GM19467 (cell line): ENCODE measurements around the gene SH2D2A.

Experiments used
- ATAC-seq: cut with Tn5 transposase; IDR thresholded peaks from one replicate; pipeline ENCODE4 v1.9.1; 2021; ENCODE audit warnings: mild to moderate bottlenecking, moderate library complexity; ENCODE audit not compliant: unreplicated experiment

Gene SH2D2A

GRCh38 chr1:156848461-156849150 lies 32.0 kb upstream of the SH2D2A start:
- no peak for ATAC-seq

GRCh38 chr1:156847591-156848460 lies 31.2 kb upstream of the SH2D2A start:
- ATAC-seq: no peak

- ATAC-seq: no peak
Observed at GRCh38 chr1:156846643-156847042, 30.0 kb upstream of the SH2D2A start.

- no peak for ATAC-seq
Observed at GRCh38 chr1:156845953-156846545, 29.4 kb upstream of the SH2D2A start.

- ATAC-seq: no peak
Observed at GRCh38 chr1:156845055-156845952, 28.7 kb upstream of the SH2D2A start.

GRCh38 chr1:156844638-156845037 lies 28.0 kb upstream of the SH2D2A start:
- no peak for ATAC-seq

- no peak for ATAC-seq
Observed at GRCh38 chr1:156844102-156844501, 27.5 kb upstream of the SH2D2A start.

GRCh38 chr1:156842618-156843300 lies 26.1 kb upstream of the SH2D2A start:
- no peak for ATAC-seq

- no peak for ATAC-seq
Observed at GRCh38 chr1:156841295-156841855, 24.7 kb upstream of the SH2D2A start.

GRCh38 chr1:156840898-156841279 lies 24.2 kb upstream of the SH2D2A start:
- no peak for ATAC-seq

- ATAC-seq: no peak
Observed at GRCh38 chr1:156840186-156840897, 23.7 kb upstream of the SH2D2A start.

GRCh38 chr1:156839426-156840109 lies 22.9 kb upstream of the SH2D2A start:
- no peak for ATAC-seq

- ATAC-seq: no peak
Observed at GRCh38 chr1:156838972-156839371, 22.3 kb upstream of the SH2D2A start.

- ATAC-seq: no peak
Observed at GRCh38 chr1:156836892-156837291, 20.2 kb upstream of the SH2D2A start.

GRCh38 chr1:156836041-156836654 lies 19.5 kb upstream of the SH2D2A start:
- ATAC-seq: no peak

GRCh38 chr1:156834322-156834721 lies 17.7 kb upstream of the SH2D2A start:
- no peak for ATAC-seq

GRCh38 chr1:156833603-156834002 lies 17.0 kb upstream of the SH2D2A start:
- ATAC-seq: no peak

- ATAC-seq: no peak
Observed at GRCh38 chr1:156832434-156832833, 15.8 kb upstream of the SH2D2A start.
